ENCODE results near the gene TBC1D10A.

Gene TBC1D10A

DNA sequence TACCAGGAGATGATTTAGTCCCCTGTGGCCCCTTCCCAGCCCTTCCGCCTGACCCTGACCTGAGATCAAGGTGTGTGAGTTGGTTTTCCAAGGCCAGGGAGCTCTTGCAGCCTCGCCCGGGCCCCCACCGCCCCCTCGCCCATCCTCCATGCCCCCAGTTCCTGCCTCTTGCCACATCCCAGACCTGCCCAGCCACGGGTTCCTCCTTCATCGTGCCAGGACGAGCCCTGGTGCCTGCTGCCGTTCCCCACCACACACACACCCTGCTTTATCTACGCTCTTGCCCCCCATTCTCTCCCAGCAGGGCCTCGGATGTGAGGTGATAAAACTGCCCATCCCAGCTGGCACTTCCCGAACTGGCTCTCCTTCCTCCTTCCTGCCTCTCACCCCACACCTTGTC, 78.8 kb downstream of the TBC1D10A start:
- H4K20me1 ChIP-seq (ENCODE audit: insufficient read depth, low read length, poor library complexity, severe bottlenecking): no peaks in the 10 kb centered on the region

DNA sequence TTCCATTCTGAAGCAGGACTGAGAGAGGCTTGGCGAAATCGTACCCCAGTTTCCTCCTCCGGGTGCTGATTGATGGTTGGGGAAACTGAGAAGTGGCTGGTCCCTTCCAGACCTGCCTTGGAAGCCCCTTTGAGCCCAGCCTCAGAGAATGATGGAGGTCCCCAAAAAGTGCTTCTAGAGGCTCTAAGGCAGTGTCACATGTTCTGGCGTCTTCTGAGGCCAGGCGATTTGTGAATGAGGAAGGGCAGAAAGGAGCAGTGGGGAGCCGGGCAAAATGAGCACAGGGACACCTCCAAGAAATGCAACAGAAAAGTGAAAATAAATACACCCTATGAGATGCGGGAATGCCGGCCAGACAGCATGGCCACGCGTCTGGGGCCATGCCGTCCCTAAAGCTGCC, 79.2 kb downstream of the TBC1D10A start:
- no peaks in the 10 kb centered on the region for H3K36me3 ChIP-seq (ENCODE audit: insufficient read depth, low read length)
- H3K9ac ChIP-seq (ENCODE audit: low read depth, low read length, poor library complexity, severe bottlenecking): no peak overlapping the region
- H3K9me3 ChIP-seq (ENCODE audit: insufficient read depth, low read depth, low read length): no peaks in the 10 kb centered on the region
- H3K27me3 ChIP-seq (ENCODE audit: insufficient read depth, low read length, poor library complexity, severe bottlenecking): no peaks in the 10 kb centered on the region
- no peaks in the 10 kb centered on the region for H3F3A ChIP-seq (ENCODE audit: low read depth)
- no peaks in the 10 kb centered on the region for H3K79me2 ChIP-seq (ENCODE audit: insufficient read depth, low read length)
- no peak overlapping the region for H3K4me3 ChIP-seq (ENCODE audit: low read length, poor library complexity, severe bottlenecking)
- peaks cover 22% of the 10 kb centered on the region for H3K4me1 ChIP-seq (ENCODE audit: insufficient read depth, low read length, poor library complexity, severe bottlenecking)
- H2AFZ ChIP-seq (ENCODE audit: low read length): no peak overlapping the region
- H4K20me1 ChIP-seq (ENCODE audit: insufficient read depth, low read length, poor library complexity, severe bottlenecking): no peaks in the 10 kb centered on the region
- H3K9me2 ChIP-seq (replicated peaks; ENCODE audit: low read depth, low read length): no peaks in the 10 kb centered on the region
- peak overlapping the region; percentile 96 for H3K4me2 ChIP-seq (ENCODE audit: low read depth, low read length, poor library complexity, severe bottlenecking)
- TF ChIP-seq, protein P1, sequence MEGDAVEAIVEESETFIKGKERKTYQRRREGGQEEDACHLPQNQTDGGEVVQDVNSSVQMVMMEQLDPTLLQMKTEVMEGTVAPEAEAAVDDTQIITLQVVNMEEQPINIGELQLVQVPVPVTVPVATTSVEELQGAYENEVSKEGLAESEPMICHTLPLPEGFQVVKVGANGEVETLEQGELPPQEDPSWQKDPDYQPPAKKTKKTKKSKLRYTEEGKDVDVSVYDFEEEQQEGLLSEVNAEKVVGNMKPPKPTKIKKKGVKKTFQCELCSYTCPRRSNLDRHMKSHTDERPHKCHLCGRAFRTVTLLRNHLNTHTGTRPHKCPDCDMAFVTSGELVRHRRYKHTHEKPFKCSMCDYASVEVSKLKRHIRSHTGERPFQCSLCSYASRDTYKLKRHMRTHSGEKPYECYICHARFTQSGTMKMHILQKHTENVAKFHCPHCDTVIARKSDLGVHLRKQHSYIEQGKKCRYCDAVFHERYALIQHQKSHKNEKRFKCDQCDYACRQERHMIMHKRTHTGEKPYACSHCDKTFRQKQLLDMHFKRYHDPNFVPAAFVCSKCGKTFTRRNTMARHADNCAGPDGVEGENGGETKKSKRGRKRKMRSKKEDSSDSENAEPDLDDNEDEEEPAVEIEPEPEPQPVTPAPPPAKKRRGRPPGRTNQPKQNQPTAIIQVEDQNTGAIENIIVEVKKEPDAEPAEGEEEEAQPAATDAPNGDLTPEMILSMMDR (conservative IDR thresholded peaks at IDR 0.05; ENCODE audit: low read length): no peak
- TF ChIP-seq EZH2phosphoT487 (IDR thresholded peaks at IDR 0.05; ENCODE audit: borderline replicate concordance): no peak

More for the DNA sequence above, 78.8 kb downstream of the TBC1D10A start:
- no peak overlapping the region for H3K4me3 ChIP-seq (ENCODE audit: low read length, poor library complexity, severe bottlenecking)
- H3K4me1 ChIP-seq (ENCODE audit: insufficient read depth, low read length, poor library complexity, severe bottlenecking): peaks cover 26% of the 10 kb centered on the region
- no peaks in the 10 kb centered on the region for H3K36me3 ChIP-seq (ENCODE audit: insufficient read depth, low read length)
- TF ChIP-seq, protein P1 (conservative IDR thresholded peaks at IDR 0.05; ENCODE audit: low read length): no peak
- no peak for TF ChIP-seq EZH2phosphoT487 (IDR thresholded peaks at IDR 0.05; ENCODE audit: borderline replicate concordance)
- H2AFZ ChIP-seq (ENCODE audit: low read length): no peak overlapping the region
- no peak overlapping the region for H3K9ac ChIP-seq (ENCODE audit: low read depth, low read length, poor library complexity, severe bottlenecking)
- no peaks in the 10 kb centered on the region for H3K27me3 ChIP-seq (ENCODE audit: insufficient read depth, low read length, poor library complexity, severe bottlenecking)
- no peaks in the 10 kb centered on the region for H3K9me3 ChIP-seq (ENCODE audit: insufficient read depth, low read depth, low read length)
- H3K79me2 ChIP-seq (ENCODE audit: insufficient read depth, low read length): no peaks in the 10 kb centered on the region
- H3K9me2 ChIP-seq (replicated peaks; ENCODE audit: low read depth, low read length): no peaks in the 10 kb centered on the region
- H3K4me2 ChIP-seq (ENCODE audit: low read depth, low read length, poor library complexity, severe bottlenecking): no peak overlapping the region
- H3F3A ChIP-seq (ENCODE audit: low read depth): no peaks in the 10 kb centered on the region

DNA sequence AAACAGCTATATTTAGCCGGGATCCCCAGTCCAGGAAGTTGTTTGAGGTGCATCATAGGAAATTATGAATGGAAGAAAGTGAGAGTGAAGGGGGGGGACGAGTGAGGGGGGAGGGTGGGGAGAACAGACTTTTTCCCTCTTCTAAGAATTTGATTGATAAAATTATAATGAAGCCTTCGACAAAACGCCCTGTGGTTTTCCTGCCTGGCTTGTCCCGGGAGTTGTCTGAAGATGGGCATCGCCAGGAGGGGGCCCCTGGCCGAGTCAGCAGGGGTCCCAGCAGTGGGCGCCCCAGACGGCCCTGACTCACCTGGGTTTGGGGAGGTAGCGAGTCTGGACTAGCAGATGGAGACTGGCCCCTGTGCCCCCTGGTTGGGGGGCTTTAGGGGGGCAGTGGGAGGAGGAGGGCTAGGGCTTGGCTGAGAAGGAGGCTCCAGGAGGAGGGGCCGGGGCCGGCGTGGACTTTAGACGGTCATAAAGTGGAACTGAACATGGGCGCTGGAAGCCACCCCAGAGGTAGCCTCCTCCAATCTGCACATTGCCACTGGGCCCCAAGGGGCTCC, 79.8 kb downstream of the TBC1D10A start:
- TF ChIP-seq EZH2phosphoT487 (IDR thresholded peaks at IDR 0.05; ENCODE audit: borderline replicate concordance): no peak
- TF ChIP-seq, protein P1 (conservative IDR thresholded peaks at IDR 0.05; ENCODE audit: low read length): no peak
- peak overlapping the region; percentile 95 for H2AFZ ChIP-seq (ENCODE audit: low read length)
- H3F3A ChIP-seq (ENCODE audit: low read depth): no peaks in the 10 kb centered on the region
- no peaks in the 10 kb centered on the region for H3K9me2 ChIP-seq (replicated peaks; ENCODE audit: low read depth, low read length)
- H3K4me3 ChIP-seq (ENCODE audit: low read length, poor library complexity, severe bottlenecking): peak overlapping the region; percentile 76
- peaks cover 20% of the 10 kb centered on the region for H3K4me1 ChIP-seq (ENCODE audit: insufficient read depth, low read length, poor library complexity, severe bottlenecking)
- no peaks in the 10 kb centered on the region for H3K36me3 ChIP-seq (ENCODE audit: insufficient read depth, low read length)
- no peaks in the 10 kb centered on the region for H4K20me1 ChIP-seq (ENCODE audit: insufficient read depth, low read length, poor library complexity, severe bottlenecking)
- H3K4me2 ChIP-seq (ENCODE audit: low read depth, low read length, poor library complexity, severe bottlenecking): peak overlapping the region; percentile 96
- no peaks in the 10 kb centered on the region for H3K79me2 ChIP-seq (ENCODE audit: insufficient read depth, low read length)
- no peaks in the 10 kb centered on the region for H3K9me3 ChIP-seq (ENCODE audit: insufficient read depth, low read depth, low read length)
- peak overlapping the region; percentile 64 for H3K9ac ChIP-seq (ENCODE audit: low read depth, low read length, poor library complexity, severe bottlenecking)
- H3K27me3 ChIP-seq (ENCODE audit: insufficient read depth, low read length, poor library complexity, severe bottlenecking): no peaks in the 10 kb centered on the region
